ENCODE results near the gene TTC3. TPM values are rescaled to one million over a fixed set of nuclear protein-coding genes. Genes with fewer than 3 reads are reported as not detected.

Gene TTC3
- total RNA-seq, 1 experiment from 2014 or later, result 71.5 TPM

DNA sequence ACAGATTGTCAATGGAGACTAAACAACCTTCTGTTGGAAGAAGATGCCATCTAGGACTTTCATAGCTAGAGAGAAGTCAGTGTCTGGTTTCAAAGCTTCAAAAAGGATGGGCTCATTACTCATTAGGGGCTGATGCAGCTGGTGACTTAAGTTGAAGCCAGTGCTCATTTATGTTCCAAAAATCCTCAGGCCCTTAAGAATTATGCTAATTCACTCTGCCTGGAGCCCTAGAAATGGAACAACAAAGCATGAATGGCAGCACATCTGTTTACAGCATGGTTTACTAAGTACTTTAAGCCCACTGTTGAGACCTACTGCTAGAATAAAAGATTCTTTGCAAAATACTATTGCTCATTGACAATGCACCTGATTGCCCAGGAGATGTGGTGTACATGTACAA, 63.7 kb downstream of the TTC3 start:
- H4K20me1 ChIP-seq (ENCODE audit: insufficient read depth), result no peaks in the 10 kb centered on the region
- H3K9ac ChIP-seq (ENCODE audit: low read length), result no peak overlapping the region
- no peaks in the 10 kb centered on the region for H3K79me2 ChIP-seq (ENCODE audit: insufficient read depth, low read length)
- no peak overlapping the region for H2AFZ ChIP-seq (ENCODE audit: low read depth, low read length, poor library complexity, severe bottlenecking)
- ATAC-seq (no peak), DNase-seq (ENCODE audit: low read depth, low spot score) (no peak)
- intact Hi-C loops (cut with micrococcal nuclease), result no loop called here
- BruUV-seq (replicated peaks), result no TSS peak
- H3K4me3 ChIP-seq (replicated peaks in 1 of 2; ENCODE audit: low read depth in 1 of 2, low read length in 2 of 2), result no peak overlapping the region
- CTCF ChIA-PET, result no interaction called here
- POLR2A ChIA-PET, result no interaction called here
- H3K4me1 ChIP-seq (ENCODE audit: control insufficient read depth in 1 of 2, insufficient read depth in 2 of 2, low read length in 2 of 2), result no peaks in the 10 kb centered on the region
- H3K4me2 ChIP-seq (ENCODE audit: low read length), result no peak overlapping the region
- H3K27ac ChIP-seq (ENCODE audit: low read depth, low read length), result no peak overlapping the region
- H3K36me3 ChIP-seq (ENCODE audit: control insufficient read depth in 1 of 2, insufficient read depth in 2 of 2, low read length in 2 of 2), result peaks cover 40 to 67% of the 10 kb centered on the region in 2 experiments
- peaks cover 5 to 6% of the 10 kb centered on the region in 2 experiments; a peak in 2 of 4 replicates for H3K9me3 ChIP-seq (ENCODE audit: control insufficient read depth in 1 of 2, insufficient read depth in 1 of 2, low read depth in 1 of 2, low read length in 2 of 2)
- RAD21 ChIA-PET (ENCODE audit: low non-redundant PET in 1 of 2, low total read pairs in 2 of 2, uncharacterized antibody in 2 of 2, unreplicated experiment in 2 of 2), result no interaction called here
- TF ChIP-seq SRF (IDR thresholded peaks at IDR 0.05; ENCODE audit: low read depth) (no peak), EGR1 (IDR thresholded peaks at IDR 0.05; ENCODE audit: low read depth) (no peak), ZBTB33 (IDR thresholded peaks at IDR 0.05; ENCODE audit: extremely low read depth, insufficient replicate concordance, low read length) (no peak), ELF1 (IDR thresholded peaks at IDR 0.05; ENCODE audit: borderline replicate concordance, low read depth) (no peak), EZH2phosphoT487 (IDR thresholded peaks at IDR 0.05; ENCODE audit: borderline replicate concordance) (no peak), RAD21 (IDR thresholded peaks at IDR 0.05; ENCODE audit: low read depth) (no peak), POLR2A (IDR thresholded peaks at IDR 0.05; ENCODE audit: borderline replicate concordance, extremely low read depth, insufficient read depth, insufficient read length) (no peak), FOSL1 (IDR thresholded peaks at IDR 0.05; ENCODE audit: low read depth) (no peak), ZNF274 (IDR thresholded peaks at IDR 0.05; ENCODE audit: low read depth, low read length) (no peak), CEBPB (IDR thresholded peaks at IDR 0.05; ENCODE audit: low read depth) (no peak), CBX3 (IDR thresholded peaks at IDR 0.05; ENCODE audit: low read depth) (no peak), TCF7L2 (IDR thresholded peaks at IDR 0.05; ENCODE audit: borderline replicate concordance, extremely low read depth, insufficient read depth, insufficient read length) (no peak), EZH2 (IDR thresholded peaks at IDR 0.05) (no peak)
- TF ChIP-seq, protein P1, sequence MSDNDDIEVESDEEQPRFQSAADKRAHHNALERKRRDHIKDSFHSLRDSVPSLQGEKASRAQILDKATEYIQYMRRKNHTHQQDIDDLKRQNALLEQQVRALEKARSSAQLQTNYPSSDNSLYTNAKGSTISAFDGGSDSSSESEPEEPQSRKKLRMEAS (IDR thresholded peaks at IDR 0.05), result no peak
- no peaks in the 10 kb centered on the region for H3K9me2 ChIP-seq (ENCODE audit: insufficient read depth)
- no peaks in the 10 kb centered on the region for H3K27me3 ChIP-seq (ENCODE audit: insufficient read depth, low read length)

Data from HCT116 (cell line).